GM12878 (cell line): Measurements from ENCODE around the gene CSH2. TPM values are rescaled to one million over a fixed set of nuclear protein-coding genes. Genes with fewer than 3 reads are reported as not detected.
A peak's percentile ranks its signal among the peaks of the same experiment; 100 is the strongest.

Experiments used
- EED ChIP-seq: sonication (generic); IDR thresholded peaks from 2 replicates; pipeline ENCODE4 v1.6.1; 2016; ENCODE audit warnings: antibody characterized with exemption, low read depth
- GATAD2B ChIP-seq: fragments of 450-650 bp; conservative IDR thresholded peaks from 2 replicates; pipeline ENCODE4 v1.6.1; 2017; ENCODE audit warnings: low read depth, mild to moderate bottlenecking, moderate library complexity
- IKZF1 ChIP-seq: fragments of 450-650 bp; conservative IDR thresholded peaks from 2 replicates; pipeline ENCODE4 v1.6.1; 2017; ENCODE audit warnings: antibody characterized with exemption, mild to moderate bottlenecking
- KDM1A ChIP-seq: fragments of 200-600 bp; sonication (generic); IDR thresholded peaks from 2 replicates; pipeline ENCODE4 v1.6.1; 2016; ENCODE audit warnings: borderline replicate concordance
- PML ChIP-seq: IDR thresholded peaks from 2 replicates; pipeline ENCODE4 v1.6.1; 2012; ENCODE audit warnings: low read length, inconsistent platforms
- SMAD5 ChIP-seq: IDR thresholded peaks from 2 replicates; pipeline ENCODE4 v1.6.1; 2016; ENCODE audit warnings: antibody characterized with exemption, low read depth
- SMARCA5 ChIP-seq: fragments of 450-650 bp; IDR thresholded peaks from 2 replicates; pipeline ENCODE4 v1.6.1; 2017; ENCODE audit warnings: mild to moderate bottlenecking
- SMC3 ChIP-seq: IDR thresholded peaks from 2 replicates; pipeline ENCODE4 v1.6.1; 2011; ENCODE audit warnings: low read length, improper control_type of control experiment, borderline replicate concordance
- TAF1 ChIP-seq: IDR thresholded peaks from 2 replicates; pipeline ENCODE4 v1.6.1; 2011; ENCODE audit warnings: mild to moderate bottlenecking, low read depth, low read length, borderline replicate concordance
- TARDBP ChIP-seq: IDR thresholded peaks from 2 replicates; pipeline ENCODE4 v1.6.1; 2016; ENCODE audit warnings: borderline replicate concordance
- ZSCAN29 ChIP-seq: fragments of 450-650 bp; IDR thresholded peaks from 2 replicates; pipeline ENCODE4 v1.6.1; 2017; ENCODE audit warnings: mild to moderate bottlenecking, moderate library complexity
- polyA plus RNA-seq, 11 experiments: library from polyadenylated mRNA; depleted of rRNA in 4 of 11; unstranded in 6 of 11; stranded (reverse) in 5 of 11; fragments of >200 nt; fragmentation: Nextera tagmentation in 4 of 11; fragmentation: Illumina TruSeq in 1 of 11; extraction: Ambion mirVana in 4 of 11; extraction: Trizol in 1 of 11; gene quantifications; 1 replicate in 1 of 11; 2 replicates in 10 of 11; pipeline versions ENCODE4 v1.2.1 to v1.2.3, GENCODE V29; 2011 to 2016; ENCODE audit warnings: inconsistent platforms in 2 of 11, missing spikeins in 2 of 11, low read depth in 1 of 11
- total RNA-seq, 4 experiments: library from RNA; depleted of rRNA in 3 of 4; stranded (reverse); fragments of >200 nt in 3 of 4; fragmentation: Illumina TruSeq in 1 of 4; extraction: Trizol in 1 of 4; gene quantifications; 2 replicates each; pipeline versions ENCODE4 v1.2.1 to v1.2.3, GENCODE V29; 2013 to 2021
- TF ChIP-seq, protein P1 (sequence below): IDR thresholded peaks from 2 replicates; pipeline ENCODE4 v1.6.1; 2012; ENCODE audit warnings: improper control_type of control experiment, low read depth, low read length; ENCODE audit not compliant: insufficient replicate concordance
- TF ChIP-seq, protein P2 (sequence below): fragments of 450-650 bp; IDR thresholded peaks from 2 replicates; pipeline ENCODE4 v1.6.1; 2017; ENCODE audit warnings: mild to moderate bottlenecking, low read depth, inconsistent platforms; ENCODE audit not compliant: poor library complexity, severe bottlenecking
- TF ChIP-seq, protein P3 (sequence below): fragments of 450-650 bp; IDR thresholded peaks from 2 replicates; pipeline ENCODE4 v1.6.1; 2017; ENCODE audit warnings: low read depth, mild to moderate bottlenecking, moderate library complexity
- TF ChIP-seq, protein P4 (sequence below): fragments of 150-350 bp; IDR thresholded peaks from 2 replicates; pipeline ENCODE4 v1.6.1; 2014; ENCODE audit warnings: mild to moderate bottlenecking, low read depth, low read length
- TF ChIP-seq, protein P5 (sequence below): fragments of 450-650 bp; formaldehyde crosslinking; IDR thresholded peaks from 2 replicates; pipeline ENCODE4 v1.5.0; 2022; ENCODE audit warnings: mild to moderate bottlenecking, missing genetic modification characterization

Gene CSH2
- total and polyA plus RNA-seq, 10 of the 15 experiments (the other 5 are each of a cell fraction or from before 2014, with no cell fraction given), result not detected

DNA sequence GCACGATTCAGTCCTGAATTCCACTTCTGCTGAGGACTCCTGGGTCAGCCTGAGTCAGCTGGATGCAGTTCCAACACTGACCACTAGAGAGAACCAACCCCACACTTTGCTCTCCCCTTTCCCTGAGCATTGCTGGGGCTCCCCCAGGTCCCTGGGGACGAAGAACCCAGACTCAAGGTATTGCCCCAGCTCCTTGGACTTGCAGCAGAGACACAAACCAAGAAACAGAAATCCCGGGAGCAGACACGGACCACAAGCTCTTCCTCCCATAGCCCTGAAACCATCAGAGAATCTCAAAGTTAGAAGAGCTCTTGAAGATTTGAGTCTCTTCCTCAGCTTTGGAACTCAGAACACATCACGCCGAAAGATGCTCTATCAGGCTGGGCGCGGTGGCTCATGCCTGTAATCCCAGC, 45.8 kb upstream of the CSH2 start (continued):
- TF ChIP-seq, protein P1, sequence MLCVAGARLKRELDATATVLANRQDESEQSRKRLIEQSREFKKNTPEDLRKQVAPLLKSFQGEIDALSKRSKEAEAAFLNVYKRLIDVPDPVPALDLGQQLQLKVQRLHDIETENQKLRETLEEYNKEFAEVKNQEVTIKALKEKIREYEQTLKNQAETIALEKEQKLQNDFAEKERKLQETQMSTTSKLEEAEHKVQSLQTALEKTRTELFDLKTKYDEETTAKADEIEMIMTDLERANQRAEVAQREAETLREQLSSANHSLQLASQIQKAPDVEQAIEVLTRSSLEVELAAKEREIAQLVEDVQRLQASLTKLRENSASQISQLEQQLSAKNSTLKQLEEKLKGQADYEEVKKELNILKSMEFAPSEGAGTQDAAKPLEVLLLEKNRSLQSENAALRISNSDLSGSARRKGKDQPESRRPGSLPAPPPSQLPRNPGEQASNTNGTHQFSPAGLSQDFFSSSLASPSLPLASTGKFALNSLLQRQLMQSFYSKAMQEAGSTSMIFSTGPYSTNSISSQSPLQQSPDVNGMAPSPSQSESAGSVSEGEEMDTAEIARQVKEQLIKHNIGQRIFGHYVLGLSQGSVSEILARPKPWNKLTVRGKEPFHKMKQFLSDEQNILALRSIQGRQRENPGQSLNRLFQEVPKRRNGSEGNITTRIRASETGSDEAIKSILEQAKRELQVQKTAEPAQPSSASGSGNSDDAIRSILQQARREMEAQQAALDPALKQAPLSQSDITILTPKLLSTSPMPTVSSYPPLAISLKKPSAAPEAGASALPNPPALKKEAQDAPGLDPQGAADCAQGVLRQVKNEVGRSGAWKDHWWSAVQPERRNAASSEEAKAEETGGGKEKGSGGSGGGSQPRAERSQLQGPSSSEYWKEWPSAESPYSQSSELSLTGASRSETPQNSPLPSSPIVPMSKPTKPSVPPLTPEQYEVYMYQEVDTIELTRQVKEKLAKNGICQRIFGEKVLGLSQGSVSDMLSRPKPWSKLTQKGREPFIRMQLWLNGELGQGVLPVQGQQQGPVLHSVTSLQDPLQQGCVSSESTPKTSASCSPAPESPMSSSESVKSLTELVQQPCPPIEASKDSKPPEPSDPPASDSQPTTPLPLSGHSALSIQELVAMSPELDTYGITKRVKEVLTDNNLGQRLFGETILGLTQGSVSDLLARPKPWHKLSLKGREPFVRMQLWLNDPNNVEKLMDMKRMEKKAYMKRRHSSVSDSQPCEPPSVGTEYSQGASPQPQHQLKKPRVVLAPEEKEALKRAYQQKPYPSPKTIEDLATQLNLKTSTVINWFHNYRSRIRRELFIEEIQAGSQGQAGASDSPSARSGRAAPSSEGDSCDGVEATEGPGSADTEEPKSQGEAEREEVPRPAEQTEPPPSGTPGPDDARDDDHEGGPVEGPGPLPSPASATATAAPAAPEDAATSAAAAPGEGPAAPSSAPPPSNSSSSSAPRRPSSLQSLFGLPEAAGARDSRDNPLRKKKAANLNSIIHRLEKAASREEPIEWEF, result no peak
- TF ChIP-seq ZSCAN29 (no peak), TARDBP (no peak), TAF1 (no peak), SMC3 (peak; percentile 91), GATAD2B (no peak), IKZF1 (peak; percentile 53), SMARCA5 (peak; percentile 88; the same call in 1 of the 2 replicates), EED (no peak), SMAD5 (no peak), KDM1A (no peak), PML (no peak)
- TF ChIP-seq, protein P2, sequence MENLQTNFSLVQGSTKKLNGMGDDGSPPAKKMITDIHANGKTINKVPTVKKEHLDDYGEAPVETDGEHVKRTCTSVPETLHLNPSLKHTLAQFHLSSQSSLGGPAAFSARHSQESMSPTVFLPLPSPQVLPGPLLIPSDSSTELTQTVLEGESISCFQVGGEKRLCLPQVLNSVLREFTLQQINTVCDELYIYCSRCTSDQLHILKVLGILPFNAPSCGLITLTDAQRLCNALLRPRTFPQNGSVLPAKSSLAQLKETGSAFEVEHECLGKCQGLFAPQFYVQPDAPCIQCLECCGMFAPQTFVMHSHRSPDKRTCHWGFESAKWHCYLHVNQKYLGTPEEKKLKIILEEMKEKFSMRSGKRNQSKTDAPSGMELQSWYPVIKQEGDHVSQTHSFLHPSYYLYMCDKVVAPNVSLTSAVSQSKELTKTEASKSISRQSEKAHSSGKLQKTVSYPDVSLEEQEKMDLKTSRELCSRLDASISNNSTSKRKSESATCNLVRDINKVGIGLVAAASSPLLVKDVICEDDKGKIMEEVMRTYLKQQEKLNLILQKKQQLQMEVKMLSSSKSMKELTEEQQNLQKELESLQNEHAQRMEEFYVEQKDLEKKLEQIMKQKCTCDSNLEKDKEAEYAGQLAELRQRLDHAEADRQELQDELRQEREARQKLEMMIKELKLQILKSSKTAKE, result peak; percentile 54
- TF ChIP-seq, protein P3, sequence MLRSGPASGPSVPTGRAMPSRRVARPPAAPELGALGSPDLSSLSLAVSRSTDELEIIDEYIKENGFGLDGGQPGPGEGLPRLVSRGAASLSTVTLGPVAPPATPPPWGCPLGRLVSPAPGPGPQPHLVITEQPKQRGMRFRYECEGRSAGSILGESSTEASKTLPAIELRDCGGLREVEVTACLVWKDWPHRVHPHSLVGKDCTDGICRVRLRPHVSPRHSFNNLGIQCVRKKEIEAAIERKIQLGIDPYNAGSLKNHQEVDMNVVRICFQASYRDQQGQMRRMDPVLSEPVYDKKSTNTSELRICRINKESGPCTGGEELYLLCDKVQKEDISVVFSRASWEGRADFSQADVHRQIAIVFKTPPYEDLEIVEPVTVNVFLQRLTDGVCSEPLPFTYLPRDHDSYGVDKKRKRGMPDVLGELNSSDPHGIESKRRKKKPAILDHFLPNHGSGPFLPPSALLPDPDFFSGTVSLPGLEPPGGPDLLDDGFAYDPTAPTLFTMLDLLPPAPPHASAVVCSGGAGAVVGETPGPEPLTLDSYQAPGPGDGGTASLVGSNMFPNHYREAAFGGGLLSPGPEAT, result no peak
- TF ChIP-seq, protein P4, sequence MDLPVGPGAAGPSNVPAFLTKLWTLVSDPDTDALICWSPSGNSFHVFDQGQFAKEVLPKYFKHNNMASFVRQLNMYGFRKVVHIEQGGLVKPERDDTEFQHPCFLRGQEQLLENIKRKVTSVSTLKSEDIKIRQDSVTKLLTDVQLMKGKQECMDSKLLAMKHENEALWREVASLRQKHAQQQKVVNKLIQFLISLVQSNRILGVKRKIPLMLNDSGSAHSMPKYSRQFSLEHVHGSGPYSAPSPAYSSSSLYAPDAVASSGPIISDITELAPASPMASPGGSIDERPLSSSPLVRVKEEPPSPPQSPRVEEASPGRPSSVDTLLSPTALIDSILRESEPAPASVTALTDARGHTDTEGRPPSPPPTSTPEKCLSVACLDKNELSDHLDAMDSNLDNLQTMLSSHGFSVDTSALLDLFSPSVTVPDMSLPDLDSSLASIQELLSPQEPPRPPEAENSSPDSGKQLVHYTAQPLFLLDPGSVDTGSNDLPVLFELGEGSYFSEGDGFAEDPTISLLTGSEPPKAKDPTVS, result no peak
- TF ChIP-seq, protein P5, sequence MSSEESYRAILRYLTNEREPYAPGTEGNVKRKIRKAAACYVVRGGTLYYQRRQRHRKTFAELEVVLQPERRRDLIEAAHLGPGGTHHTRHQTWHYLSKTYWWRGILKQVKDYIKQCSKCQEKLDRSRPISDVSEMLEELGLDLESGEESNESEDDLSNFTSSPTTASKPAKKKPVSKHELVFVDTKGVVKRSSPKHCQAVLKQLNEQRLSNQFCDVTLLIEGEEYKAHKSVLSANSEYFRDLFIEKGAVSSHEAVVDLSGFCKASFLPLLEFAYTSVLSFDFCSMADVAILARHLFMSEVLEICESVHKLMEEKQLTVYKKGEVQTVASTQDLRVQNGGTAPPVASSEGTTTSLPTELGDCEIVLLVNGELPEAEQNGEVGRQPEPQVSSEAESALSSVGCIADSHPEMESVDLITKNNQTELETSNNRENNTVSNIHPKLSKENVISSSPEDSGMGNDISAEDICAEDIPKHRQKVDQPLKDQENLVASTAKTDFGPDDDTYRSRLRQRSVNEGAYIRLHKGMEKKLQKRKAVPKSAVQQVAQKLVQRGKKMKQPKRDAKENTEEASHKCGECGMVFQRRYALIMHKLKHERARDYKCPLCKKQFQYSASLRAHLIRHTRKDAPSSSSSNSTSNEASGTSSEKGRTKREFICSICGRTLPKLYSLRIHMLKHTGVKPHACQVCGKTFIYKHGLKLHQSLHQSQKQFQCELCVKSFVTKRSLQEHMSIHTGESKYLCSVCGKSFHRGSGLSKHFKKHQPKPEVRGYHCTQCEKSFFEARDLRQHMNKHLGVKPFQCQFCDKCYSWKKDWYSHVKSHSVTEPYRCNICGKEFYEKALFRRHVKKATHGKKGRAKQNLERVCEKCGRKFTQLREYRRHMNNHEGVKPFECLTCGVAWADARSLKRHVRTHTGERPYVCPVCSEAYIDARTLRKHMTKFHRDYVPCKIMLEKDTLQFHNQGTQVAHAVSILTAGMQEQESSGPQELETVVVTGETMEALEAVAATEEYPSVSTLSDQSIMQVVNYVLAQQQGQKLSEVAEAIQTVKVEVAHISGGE (CRISPR knock-in tag), result no peak
